Stomach (tissue), 9 donors: ENCODE measurements around the gene TREM1. TPM values are rescaled to one million over a fixed set of nuclear protein-coding genes. Genes with fewer than 3 reads are reported as not detected.

Experiments
- DNase-seq, 2 donors: peaks; one replicate each; pipeline versions ENCODE4 v3.0.0 to v3.0.0-alpha.2; 2013 to 2019
- H3K27ac ChIP-seq, 5 donors: fragments of 200-600 bp in 4 of 5; sonication (generic) in 4 of 5; one replicate each; pipeline ENCODE4 v1.5.1; 2013 to 2019; ENCODE audit warnings: mild to moderate bottlenecking in 1 of 5, moderate library complexity in 1 of 5
- H3K27me3 ChIP-seq, 3 donors: fragments of 200-600 bp; sonication (generic); one replicate each; pipeline ENCODE4 v1.5.1; 2017 to 2019; ENCODE audit warnings: mixed run types in 1 of 3
- H3K36me3 ChIP-seq, 4 donors: fragments of 200-600 bp; sonication (generic); 1 replicate in 3 of 4; 2 replicates in 1 of 4; pipeline ENCODE4 v1.5.1; 2016 to 2019
- H3K4me1 ChIP-seq, 4 donors: fragments of 200-600 bp; sonication (generic); one replicate each; pipeline ENCODE4 v1.5.1; 2016 to 2019
- H3K4me3 ChIP-seq, 4 donors: fragments of 200-600 bp; sonication (generic) in 3 of 4; one replicate each; pipeline ENCODE4 v1.5.1; 2016 to 2019; ENCODE audit warnings: mild to moderate bottlenecking in 1 of 4
- H3K9me3 ChIP-seq, 4 donors: fragments of 200-600 bp; sonication (generic); one replicate each; pipeline ENCODE4 v1.5.1; 2016 to 2019
- EP300 ChIP-seq: sonication (generic); formaldehyde crosslinking; IDR thresholded peaks from one replicate; pipeline ENCODE4 v1.6.1; 2017; ENCODE audit warnings: antibody characterized with exemption
- POLR2A ChIP-seq, 4 donors: fragments of 450-650 bp; IDR thresholded peaks; one replicate each; pipeline ENCODE4 v1.6.1; 2016; ENCODE audit warnings: antibody characterized with exemption in 4 of 4, control low read depth in 2 of 4, mild to moderate bottlenecking in 1 of 4, moderate library complexity in 1 of 4
- POLR2AphosphoS5 ChIP-seq, 3 donors: sonication (generic); formaldehyde crosslinking; IDR thresholded peaks; one replicate each; pipeline ENCODE4 v1.6.1; 2016; ENCODE audit warnings: antibody characterized with exemption in 3 of 3
- WGBS, 5 donors: extraction: QIAGEN DNeasy Blood & Tissue Kit in 3 of 5; methylation state at CpG; one replicate each; pipeline versions ENCODE4 v1.1.5 to v1.1.7; 2013 to 2018; 5-methylcytosine and 5-hydroxymethylcytosine counted together
- intact Hi-C: fragments of 100-400 bp; cut with DNase I; formaldehyde crosslinking; loops from one replicate; pipeline ENCODE4 v1.15.1; 2023; ENCODE audit warnings: low total_unique reads
- polyA plus RNA-seq, 3 donors: library from polyadenylated mRNA; stranded (reverse); fragments of 200-250 nt; gene quantifications; one replicate each; pipeline ENCODE4 v1.2.3, GENCODE V29; 2013
- total RNA-seq, 5 donors: library from RNA; depleted of rRNA; stranded (reverse); fragments of >200 nt; gene quantifications; one replicate each; pipeline versions ENCODE4 v1.1.0 to v1.2.3, GENCODE V29; 2014 to 2016
- TF ChIP-seq, protein P1 (sequence below), 7 experiments: fragments of 450-650 bp in 4 of 7; fragments of 200-600 bp in 3 of 7; sonication (generic) in 3 of 7; IDR thresholded peaks; one replicate each; pipeline ENCODE4 v1.5.1; 2016 to 2019; ENCODE audit warnings: antibody characterized with exemption in 7 of 7, control low read depth in 2 of 7, mild to moderate bottlenecking in 1 of 7
- donor health status: healthy with polysubstance abuse.
- donor health status: Bipolar disorder and iron deficiency.
- donor health status: healthy.

TREM1 gene
- total and polyA plus RNA-seq, 8 donors = 0.10 to 7.7 (median 1.7) TPM; not detected in 5

DNA sequence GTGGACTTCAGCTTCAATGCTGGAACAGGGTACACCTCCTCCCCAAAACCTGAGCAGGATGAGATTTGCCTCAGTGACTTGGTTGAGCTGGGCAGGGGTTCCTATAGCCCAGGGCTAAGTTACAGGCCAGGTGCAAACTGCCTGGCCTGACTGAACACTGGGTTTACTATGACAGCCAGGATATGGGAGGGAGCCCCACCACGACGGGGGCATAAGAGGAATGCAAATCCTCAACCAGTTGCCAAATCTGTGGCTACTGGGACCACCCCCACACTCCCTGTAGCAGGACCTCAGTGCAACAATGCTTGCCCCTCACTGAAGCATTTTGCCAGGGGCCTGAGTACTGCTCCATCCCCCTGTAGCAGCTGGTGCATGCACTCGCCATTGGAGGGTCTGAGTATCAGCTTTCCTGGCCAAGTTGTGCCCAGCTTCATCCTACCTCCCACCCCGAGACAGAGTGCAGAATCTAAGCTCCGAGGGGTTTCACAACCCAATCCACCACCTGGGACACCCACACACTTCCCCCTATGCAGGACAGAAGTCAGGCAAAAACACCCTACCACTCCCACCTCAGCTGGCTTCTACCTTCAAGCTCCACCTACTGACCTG is 30.7 kb downstream of the TREM1 start:
- DNase-seq = no peak
- TF ChIP-seq EP300 (no peak), POLR2A (IDR thresholded peaks at IDR 0.05) (no peak), POLR2AphosphoS5 (IDR thresholded peaks at IDR 0.05) (no peak)
- TF ChIP-seq, protein P1, sequence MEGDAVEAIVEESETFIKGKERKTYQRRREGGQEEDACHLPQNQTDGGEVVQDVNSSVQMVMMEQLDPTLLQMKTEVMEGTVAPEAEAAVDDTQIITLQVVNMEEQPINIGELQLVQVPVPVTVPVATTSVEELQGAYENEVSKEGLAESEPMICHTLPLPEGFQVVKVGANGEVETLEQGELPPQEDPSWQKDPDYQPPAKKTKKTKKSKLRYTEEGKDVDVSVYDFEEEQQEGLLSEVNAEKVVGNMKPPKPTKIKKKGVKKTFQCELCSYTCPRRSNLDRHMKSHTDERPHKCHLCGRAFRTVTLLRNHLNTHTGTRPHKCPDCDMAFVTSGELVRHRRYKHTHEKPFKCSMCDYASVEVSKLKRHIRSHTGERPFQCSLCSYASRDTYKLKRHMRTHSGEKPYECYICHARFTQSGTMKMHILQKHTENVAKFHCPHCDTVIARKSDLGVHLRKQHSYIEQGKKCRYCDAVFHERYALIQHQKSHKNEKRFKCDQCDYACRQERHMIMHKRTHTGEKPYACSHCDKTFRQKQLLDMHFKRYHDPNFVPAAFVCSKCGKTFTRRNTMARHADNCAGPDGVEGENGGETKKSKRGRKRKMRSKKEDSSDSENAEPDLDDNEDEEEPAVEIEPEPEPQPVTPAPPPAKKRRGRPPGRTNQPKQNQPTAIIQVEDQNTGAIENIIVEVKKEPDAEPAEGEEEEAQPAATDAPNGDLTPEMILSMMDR (IDR thresholded peaks at IDR 0.05) = no peak
- peaks cover 0 to 9% (median 7%) of the 10 kb centered on the region in 4 donors for H3K9me3 ChIP-seq
- WGBS, 5 donors = 79 to 90% (median 85%) methylated on average over 3 to 5 of the region's 5 CpGs
- H3K4me1 ChIP-seq = peaks cover 0 to 18% (median 7%) of the 10 kb centered on the region in 4 donors
- intact Hi-C loops = no loop called here
- H3K4me3 ChIP-seq = no peak overlapping the region
- no peaks in the 10 kb centered on the region for H3K36me3 ChIP-seq
- H3K27ac ChIP-seq = no peak overlapping the region
- no peaks in the 10 kb centered on the region for H3K27me3 ChIP-seq

DNA sequence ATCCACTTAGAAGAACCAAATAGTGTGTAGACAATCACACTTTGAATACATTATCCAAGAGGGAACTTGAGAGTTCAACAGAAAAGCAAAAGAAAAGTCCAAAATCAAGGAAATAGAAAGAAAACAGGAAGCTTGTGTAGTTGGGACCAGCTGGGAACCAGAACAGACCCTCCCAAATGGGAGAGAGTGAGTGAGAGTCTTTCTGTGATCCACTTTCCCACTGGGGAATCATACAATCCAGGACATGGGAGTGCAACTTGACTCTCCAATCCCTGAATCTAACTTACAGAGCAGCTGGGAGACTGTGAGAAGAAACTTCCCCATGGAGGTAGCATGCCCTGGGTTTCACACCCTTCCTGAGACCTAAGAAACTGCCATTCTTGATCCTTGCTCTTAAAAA is 31.4 kb downstream of the TREM1 start:
- no peak for DNase-seq
- Histone ChIP-seq H3K9me3 (peaks cover 0 to 9% (median 4%) of the 10 kb centered on the region in 4 donors), H3K27me3 (no peaks in the 10 kb centered on the region), H3K4me3 (no peak overlapping the region), H3K27ac (no peak overlapping the region), H3K36me3 (no peaks in the 10 kb centered on the region), H3K4me1 (peaks cover 0 to 18% (median 7%) of the 10 kb centered on the region in 4 donors)
- TF ChIP-seq EP300 (no peak), POLR2A (IDR thresholded peaks at IDR 0.05) (no peak), POLR2AphosphoS5 (IDR thresholded peaks at IDR 0.05) (no peak)
- TF ChIP-seq, protein P1 (IDR thresholded peaks at IDR 0.05) = no peak
- intact Hi-C loops = no loop called here

DNA sequence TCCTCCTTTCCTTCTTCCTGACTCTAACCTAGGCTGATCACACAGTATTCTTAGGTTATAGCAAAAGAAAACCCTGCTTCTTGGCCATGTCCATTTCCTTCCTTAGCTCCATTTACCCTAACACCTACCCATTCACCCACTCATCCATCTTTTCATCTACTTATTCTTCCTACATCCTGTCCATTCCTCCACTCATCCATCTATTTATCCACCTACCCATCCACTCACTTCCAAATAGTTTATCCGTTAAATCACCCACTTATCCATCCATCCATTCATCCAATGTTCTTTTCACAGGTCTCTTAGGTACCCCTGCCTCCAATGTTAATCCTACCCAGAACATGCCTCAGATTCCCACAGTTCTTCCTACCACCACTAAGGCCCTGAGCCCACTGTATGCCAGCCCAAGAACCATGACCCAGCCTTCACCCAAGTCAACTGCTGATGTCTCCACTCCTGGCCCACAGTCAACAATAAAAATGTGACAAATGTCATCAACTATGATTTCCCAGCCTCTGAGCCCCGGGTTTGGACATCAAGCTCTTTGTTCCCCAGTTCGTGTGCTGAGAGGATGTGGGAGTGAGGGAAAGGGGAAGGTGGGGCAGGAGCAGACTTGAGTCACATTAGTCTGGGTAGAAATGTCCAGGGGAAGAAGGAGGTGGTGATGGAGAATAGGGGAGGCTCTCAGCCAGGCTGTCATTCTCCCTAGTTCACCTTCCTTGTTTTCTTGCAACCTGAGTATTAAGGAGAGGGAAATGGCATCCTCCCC is 33.9 kb downstream of the TREM1 start:
- no peak overlapping the region for H3K4me3 ChIP-seq
- H3K4me1 ChIP-seq = peaks cover 0 to 15% (median 4%) of the 10 kb centered on the region in 4 donors
- TF ChIP-seq, protein P1 (IDR thresholded peaks at IDR 0.05) = no peak
- no peaks in the 10 kb centered on the region for H3K9me3 ChIP-seq
- DNase-seq = no peak
- H3K36me3 ChIP-seq = no peaks in the 10 kb centered on the region
- no peak overlapping the region for H3K27ac ChIP-seq
- no peaks in the 10 kb centered on the region for H3K27me3 ChIP-seq
- intact Hi-C loops = no loop called here
- WGBS, 5 donors = 50 to 65% (median 56%) methylated on average over 3 of the region's 3 CpGs

DNA sequence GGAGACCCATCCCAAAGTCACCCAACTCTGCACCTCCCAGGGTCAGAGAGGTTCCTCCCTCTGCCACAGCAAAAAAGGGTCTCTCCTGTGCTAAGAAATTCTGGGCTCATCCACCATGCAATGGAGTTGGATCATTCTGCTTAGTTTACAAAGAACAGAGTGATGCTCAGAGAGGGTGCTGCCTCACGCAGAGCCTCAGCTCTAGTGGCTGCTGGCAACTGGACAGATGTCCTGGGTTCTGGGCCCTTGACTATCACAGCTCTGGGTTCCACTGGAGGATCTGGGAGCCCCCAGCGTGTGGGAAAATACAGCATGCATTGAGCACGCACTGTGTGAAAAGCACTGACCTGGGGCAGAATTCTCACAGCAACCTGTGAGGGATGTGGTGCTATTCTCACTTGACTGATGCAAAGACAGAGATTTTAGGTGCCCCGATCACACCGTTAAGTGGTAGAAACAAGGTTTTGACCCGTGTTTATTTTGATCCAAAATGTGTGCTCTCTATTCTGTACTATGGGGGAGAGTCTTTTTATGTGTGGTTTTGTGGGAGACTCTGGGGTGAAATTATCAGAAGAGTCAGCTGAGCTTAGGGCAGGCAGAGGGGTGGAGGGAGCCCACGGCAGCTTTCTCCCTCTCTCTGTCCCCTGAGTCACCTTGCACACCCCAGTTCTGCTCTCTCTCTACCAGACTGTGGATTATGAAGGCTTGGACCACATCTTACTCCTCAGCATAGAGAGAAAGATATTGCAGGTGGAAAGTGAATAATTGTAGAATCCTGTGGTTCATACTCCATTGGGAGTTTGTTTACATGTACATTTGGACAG is 38.4 kb downstream of the TREM1 start:
- Histone ChIP-seq H3K4me1 (no peaks in the 10 kb centered on the region), H3K27ac (no peak overlapping the region), H3K9me3 (no peaks in the 10 kb centered on the region), H3K36me3 (no peaks in the 10 kb centered on the region), H3K27me3 (no peaks in the 10 kb centered on the region), H3K4me3 (no peak overlapping the region)
- intact Hi-C loops = no loop called here
- WGBS, 5 donors = 67 to 85% (median 76%) methylated on average over 6 to 7 of the region's 7 CpGs
- no peak for DNase-seq
- TF ChIP-seq POLR2AphosphoS5 (IDR thresholded peaks at IDR 0.05) = no peak
- no peak for TF ChIP-seq POLR2A (IDR thresholded peaks at IDR 0.05)
